Stimulated activated naive CD4-positive, alpha-beta T cell treated with Interleukin-2 at 50 U/mL for 16 hours (primary cell): ENCODE results near the gene ICE2.

Experiments used
- DNase-seq: peaks from one replicate; lab custom pipeline; 2025; lab: John Stamatoyannopoulos, UW

ICE2 gene

DNA sequence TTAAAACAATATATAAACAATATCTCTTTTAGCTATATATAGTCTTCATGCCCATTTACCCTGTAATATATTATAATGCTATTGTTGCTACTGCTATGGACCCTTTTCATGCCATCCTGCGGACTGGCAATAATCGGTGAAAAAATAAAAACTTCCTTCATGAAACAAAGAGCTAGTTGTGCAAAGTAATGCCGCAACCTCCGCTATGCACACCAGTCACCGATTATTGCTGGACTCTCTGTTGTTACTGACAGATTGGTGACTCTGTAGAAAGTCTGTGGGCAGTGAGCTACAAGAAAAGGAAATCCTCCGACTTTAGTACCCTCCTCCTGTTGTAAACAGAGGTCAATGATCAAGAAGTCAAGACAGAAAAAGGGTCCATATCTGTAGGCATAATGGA lies 17.9 kb upstream of the ICE2 start:
- no peak for DNase-seq

DNA sequence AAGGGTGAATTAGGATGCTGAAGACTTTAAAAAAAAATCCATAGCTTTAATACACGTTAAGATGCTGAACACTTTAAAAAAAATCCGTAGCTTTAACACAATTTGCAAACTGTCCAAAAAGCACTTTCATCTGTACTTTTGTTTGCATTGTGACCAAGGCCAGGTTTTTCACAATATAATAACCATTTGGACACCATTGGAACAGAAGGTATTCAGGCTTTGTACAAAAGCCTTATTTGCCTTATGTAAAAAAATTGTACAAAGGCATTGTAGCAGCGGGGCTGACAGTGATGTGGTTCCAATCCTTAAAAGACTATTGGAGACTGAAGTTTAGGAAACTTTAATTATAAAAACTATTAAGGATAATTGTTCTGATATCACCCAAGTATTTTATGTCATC lies 15.2 kb upstream of the ICE2 start:
- no peak for DNase-seq

DNA sequence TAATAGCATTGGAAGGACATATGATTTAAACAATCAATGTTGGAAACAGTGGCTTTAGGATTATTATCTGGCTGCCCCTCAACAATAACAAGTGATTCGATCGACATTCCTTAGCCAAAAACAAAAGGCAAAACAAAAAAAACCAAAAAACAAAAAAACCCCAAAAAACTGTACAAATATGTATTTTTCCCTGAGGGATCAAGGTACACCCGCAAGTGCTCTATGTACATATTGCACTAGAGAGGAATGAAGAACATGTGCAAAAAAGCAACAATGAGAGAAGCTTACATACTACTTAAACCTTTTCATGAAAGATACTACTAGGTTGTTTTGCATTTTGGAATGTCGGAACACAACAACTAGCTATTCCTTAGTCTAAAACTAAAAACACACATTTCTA lies 14.2 kb upstream of the ICE2 start:
- no peak for DNase-seq

DNA sequence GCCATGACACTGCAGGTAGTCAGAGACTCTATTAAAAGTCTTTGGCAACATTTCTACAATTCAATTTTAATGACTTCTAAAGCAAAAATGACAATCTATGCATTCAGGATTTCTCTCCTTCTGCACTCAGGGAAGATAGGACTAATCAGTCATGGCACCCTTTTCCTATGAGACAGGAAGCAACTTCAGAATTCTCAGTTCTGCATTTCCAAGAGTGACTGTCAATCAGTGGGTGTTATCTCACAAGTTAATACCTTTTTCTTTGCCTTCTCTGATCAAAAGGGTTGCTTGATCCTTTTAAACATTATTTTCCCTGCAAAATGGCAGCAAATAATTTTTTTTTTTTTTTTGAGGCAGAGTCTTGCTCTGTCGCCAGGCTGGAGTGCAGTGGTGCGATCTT lies 7.8 kb upstream of the ICE2 start:
- no peak for DNase-seq

DNA sequence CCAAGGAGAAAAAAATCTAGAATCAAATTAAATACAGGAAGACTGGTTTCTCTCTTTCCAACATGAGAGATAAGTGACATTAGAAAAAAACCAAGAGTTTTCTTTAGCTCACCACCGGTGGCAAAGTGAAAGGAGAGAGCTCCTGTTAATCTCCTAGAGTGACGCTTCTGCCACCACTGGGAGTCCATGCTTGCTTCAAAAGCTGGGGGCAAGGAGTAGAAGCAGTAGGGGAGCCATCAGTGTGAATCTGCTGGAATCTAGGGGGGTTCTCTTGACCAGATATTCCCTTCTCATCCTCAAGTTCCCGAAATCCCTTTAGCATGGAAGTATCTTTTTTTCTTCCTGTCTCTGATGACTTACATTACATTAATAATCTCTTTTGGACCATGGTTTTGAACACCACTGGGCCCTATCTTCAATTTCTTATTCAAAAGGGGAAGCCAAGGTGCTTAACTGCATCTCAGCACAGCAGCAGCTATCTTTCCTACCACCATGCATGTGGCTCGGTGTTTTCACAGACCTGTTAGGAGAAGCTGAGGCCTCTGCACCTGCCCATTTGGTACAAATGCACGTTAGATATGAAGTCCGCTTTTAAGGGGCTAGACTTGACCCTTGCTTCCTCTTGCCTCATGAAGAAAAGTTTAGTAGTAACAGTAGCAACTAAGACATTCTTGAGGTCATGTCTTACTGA lies 6.6 kb upstream of the ICE2 start:
- DNase-seq = no peak

DNA sequence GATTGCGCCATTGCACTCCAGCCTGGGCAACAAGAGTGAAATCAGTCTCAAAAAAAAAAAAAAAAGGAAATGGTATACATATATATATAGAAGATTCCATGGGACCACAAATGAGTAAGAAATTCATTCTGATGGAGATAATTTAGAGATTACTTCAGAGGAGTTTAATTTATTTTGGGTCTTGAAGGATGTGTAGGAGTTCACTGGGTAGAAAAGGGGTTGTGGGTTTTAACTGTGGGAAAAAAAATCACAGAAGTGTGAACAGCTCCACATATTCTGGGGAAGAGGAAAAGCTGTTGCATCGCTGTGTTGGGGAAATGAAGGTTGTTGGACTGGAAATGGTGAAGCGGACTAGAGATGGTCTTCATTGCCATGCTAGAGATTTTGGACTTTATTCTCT lies 4.1 kb upstream of the ICE2 start:
- no peak for DNase-seq

DNA sequence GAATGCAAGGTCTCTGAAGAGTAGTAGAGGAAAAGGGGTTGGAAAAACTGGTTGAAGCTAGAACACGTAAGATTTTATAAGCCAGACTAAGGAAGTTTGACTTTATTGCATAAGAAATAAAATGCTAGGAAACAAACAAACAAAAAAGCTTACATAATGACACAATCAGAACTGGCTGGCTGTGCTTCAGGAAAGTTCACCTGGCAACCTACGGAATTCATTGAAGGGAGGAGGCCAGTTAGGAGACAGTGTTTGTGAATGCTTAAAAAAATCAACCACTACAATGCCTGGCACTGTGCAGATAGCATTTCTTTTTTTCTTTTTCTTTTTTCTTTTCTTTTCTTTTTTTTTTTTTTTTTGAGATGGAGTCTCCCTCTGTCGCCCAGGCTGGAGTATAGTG lies 1.9 kb upstream of the ICE2 start:
- no peak for DNase-seq

DNA sequence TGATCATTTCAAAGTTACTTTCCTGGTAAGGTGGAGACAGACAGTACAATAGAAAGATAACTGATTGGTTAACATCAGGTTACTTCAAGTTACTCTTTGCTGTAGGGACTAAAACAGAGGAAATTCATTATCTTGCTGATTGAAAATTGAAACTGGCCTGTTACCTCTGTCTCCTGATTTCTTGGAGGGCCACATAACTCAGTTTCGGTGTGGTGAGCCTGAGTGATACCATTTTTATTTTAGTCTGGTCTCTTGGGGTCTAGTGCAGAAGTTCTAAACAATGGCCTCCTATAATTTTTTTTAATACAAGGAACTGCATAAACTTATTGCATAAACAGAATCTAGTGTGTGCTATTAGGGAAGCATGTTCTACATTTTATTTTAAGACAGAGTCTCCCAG lies 1.2 kb upstream of the ICE2 start:
- no peak for DNase-seq

DNA sequence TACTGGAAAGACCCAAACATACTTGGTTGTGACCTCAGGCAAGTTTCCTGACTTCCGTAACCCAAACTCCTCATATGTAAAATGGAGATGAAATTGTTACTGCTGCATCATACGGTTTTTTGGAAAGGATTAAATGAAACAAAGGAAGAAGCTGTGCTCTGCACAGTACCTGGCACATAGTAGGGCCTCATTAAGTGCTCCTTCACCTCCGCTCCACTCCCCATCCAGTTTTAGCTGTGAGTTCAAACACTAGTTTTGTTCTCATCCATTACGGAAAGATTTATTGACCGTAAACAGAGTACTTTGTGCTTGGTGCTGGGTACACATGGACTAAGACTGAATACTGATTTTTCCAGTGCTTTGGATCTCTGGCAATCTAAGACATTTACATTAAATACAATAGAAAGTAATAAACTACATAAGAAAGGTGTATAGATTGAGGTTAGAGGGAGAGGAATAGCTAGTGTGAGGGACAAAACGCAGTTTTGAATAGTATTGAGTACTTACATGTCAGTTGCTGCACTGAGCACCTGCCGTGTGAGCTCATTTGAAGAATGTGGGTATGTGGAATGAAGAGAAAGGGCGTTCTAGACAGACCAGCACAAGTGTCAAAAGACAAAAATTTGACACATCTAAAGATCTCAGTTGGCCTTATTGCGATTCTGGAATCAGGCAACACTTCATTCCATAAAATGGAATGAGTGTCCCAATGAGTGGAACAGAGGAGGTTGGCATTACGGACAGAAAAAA lies 594 bp upstream of the ICE2 start:
- no peak for DNase-seq

DNA sequence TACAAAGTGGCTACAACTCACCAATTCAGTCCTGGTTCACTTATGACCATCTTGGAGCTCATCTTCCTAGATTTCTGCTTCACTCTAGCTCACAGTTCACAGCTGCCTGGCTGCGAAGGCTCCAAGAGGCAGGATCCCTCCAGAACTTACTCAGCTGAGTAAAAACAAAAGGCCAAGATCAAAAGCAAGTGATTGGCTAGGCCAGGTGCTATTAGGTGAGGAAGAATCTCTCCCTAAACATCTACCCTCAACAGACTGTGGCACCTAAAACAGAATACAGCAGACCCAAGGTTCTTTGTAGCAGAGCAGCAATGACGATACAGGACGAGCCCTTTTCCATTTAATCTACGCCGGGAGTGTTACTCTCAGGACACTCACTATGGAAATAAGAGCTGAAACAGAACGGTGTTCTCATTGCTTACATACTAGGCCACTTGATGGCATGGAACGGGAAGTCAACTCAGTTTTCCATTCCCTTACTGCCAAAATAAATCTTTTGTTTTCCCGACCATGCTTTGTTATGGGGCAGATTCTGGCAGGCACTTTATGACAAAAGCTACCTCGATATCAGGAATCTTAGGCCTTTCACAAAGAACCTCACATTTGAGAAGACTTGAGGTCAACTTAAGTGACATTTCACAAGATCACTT lies 901 bp downstream of the ICE2 start:
- DNase-seq = no peak

DNA sequence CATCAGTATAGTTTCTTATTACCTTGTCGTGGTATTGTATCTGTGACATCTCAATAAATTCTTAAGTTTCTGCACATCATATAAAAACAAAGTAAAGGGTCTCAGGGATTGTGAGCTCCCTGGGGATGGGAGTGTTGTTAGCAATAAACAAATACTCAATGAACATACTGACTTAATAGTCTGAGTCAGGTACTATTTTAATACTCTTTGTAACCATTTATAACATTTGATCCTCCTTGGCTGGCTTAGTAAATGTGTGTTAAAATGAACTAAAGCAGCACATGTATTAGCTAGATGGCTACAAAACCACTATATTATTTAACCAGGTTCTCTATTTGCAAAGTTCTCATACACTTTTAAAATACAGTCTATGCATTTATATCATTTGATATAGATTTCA lies 1.8 kb downstream of the ICE2 start:
- DNase-seq = no peak

DNA sequence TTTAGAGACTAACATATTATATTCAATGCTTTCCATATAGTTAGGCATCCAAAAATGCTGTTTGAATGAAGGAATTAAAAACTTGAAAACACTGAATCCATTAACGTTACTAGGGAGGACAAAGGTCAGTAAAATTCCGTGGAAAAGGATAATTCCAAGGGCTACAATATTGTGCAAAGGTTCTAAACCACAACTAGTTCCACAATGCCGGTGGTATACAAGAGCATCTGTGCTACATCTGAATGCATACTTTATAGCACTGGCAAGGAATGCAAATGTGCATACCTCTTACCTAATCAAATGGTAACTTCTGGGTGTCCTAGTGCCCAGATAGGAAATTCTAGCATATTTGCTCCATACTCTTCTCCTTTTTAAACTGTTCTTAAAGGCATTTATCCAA lies 2.2 kb downstream of the ICE2 start:
- no peak for DNase-seq

DNA sequence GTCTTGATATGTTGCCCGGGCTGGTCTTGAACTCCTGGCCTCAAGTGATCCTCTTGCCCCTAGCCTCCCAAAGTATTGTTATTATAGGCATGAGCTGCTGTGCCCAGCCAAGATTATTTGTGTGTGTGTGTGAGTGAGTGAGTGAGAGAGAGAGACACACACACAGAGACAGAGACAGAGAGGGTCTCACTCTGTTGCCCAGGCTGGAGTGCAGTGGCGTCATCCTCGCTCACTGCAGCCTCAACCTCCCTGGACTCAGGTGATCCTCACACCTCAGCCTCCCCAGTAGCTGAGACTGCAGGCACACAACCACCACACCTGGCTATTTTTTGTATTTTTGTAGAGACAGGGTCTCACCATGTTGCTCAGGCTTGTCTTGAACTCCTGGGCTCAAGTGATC lies 5.8 kb downstream of the ICE2 start:
- no peak for DNase-seq

DNA sequence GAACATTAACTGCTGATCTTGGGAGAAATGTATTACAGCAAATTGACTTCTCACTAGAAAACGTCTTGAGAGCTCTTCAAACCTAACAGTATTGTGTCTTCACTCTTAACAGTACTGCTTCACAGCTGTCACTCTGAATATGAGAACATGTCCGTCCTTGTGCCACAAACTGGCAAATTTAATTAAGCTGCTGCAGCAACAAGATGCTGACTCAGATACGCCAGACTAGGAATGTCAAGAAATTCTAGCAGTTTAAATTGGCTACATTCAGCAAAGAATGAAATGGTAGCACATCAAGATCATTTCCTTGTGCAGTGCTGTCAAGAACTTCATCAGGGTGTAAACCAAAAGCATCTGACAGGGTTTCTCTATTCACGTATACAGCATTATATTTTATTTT lies 7.6 kb downstream of the ICE2 start:
- no peak for DNase-seq

DNA sequence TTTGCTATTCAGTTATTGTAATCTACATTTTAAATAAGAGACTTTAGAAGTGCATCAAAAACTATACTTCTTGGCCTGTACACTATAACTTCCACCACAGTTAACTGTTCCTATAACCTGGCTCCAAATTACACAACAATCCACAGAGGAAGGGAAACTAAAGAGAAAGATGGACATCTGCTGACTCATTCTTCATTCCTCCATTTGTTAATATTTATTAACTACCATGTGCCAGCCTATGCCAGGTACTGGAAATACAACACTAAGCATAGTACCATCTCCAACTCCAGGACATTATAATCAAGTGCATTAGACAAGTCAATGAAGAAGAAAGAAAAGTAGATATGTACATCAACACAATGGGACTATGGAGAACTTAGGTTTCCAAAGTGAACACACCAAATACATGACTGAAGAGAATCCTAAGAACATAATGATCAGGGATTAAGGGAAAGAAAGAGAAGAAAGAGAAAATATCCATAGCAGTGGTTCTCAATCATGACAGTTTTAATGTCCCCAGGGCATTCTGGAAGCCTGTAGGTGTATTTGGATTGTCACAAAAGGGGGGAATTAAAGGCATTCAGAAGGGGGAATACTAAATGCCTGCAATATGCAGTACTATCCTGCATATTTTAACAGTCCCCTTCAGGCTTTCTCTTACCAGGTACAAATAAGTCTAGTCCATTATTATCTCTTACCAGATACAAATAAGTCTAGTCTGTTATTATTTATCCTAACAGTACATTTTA lies 8.9 kb downstream of the ICE2 start:
- no peak for DNase-seq

DNA sequence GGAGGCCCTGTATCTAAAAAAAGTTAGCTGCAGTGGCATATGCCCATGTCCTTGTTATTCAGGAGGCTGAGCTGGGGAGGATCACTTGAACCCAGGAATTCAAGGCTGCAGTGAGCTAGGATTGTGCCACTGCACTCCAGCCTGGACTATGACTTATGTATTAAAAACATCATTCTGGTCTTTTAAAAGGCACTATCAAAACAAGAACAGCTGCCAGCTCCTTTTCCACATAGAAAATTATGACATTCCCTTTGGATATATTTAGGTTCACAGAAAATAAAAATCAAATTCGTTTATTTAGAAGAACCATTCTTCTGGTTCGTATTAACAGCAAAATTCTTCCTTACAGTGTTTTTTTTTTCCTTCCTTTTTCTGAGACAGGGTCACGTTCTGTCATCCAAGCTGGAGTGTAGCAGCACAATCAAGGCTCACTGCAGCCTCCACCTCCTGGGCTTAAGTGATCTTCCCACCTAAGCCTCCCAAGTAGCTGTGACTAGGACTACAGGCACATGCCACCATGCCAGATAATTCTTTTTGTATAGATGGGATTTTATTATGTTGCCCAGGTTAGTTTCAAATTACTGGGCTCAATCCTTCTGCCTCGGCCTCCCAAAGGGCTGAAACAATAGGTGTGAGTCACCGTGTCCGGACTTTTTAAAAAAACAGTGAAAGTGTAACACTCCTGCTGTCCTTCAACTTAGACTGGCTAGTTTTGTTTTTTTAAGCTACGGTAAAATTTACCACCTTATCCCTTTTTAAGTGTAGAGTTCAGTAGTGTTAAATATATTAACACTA lies 13.9 kb downstream of the ICE2 start:
- DNase-seq = no peak

DNA sequence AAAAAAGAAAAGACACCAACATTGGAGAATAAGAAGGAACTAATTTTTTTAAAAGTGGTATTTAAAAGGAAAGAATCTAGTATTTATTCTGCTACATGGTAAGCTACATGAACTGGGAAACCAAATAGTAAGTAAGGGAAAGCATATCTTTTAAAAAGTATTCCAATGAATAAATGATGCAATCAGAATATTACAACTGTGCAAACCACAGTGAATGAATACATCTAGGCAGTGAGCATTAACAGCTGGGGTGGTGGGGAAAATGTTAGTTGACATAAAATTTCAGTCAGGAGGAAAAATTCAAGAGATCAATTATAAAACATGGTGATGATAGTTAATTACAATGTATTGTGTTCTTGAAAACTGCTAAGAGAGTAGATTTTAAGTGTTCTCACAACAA lies 16.9 kb downstream of the ICE2 start:
- DNase-seq = no peak

DNA sequence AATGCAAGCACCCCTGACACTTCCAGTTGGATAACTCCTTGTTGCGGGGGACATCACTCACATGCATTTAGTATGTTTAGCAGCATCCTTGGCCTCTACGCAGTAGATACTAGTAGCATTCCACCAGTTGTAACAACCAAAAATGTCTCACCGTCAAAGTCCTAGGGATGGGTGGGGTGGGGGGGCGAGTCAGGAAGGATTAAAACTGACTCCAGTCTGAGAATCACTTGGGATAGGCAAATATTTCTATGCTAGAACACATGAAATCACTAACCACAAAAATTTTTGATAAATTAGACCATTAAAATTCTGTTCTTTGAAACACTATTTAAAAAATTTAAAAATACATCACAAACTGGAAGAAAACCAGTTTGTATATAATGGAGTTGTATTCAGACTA lies 18.0 kb downstream of the ICE2 start:
- DNase-seq = no peak

DNA sequence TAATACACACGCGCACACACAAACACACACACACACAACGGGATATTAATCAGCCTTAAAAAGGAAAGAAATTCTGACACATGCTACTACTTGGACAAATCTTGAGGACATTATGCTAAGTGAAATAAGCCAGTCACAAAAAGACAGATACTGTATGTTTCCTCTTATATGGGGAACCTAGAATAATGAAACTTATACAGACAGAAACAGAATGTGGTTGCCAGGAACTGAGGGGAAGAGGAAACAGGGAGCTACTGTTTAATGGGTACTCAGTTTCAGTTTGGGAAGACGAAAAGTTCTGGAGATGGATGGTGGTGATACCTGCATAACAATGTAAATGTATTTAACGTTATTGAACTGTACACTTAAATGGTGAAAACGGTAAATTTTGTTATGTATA lies 20.2 kb downstream of the ICE2 start:
- DNase-seq = no peak

DNA sequence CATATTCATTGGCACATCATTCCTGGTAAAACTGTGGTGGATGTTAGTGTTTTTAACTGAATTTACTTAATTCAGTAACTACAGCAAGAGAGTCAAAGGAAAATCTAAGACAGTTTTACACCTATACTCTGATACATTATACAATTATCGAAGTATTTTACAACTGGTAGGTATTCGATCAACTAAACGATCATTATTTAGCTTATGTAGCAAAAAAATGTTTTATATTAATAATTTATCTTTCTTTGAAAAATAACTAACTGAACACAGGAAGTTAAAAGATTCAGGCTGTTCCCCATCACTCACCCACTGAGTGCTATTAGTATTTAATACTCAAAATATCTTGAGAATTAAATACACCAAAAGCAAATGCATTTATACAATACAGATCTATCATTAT lies 21.0 kb downstream of the ICE2 start:
- DNase-seq = no peak

DNA sequence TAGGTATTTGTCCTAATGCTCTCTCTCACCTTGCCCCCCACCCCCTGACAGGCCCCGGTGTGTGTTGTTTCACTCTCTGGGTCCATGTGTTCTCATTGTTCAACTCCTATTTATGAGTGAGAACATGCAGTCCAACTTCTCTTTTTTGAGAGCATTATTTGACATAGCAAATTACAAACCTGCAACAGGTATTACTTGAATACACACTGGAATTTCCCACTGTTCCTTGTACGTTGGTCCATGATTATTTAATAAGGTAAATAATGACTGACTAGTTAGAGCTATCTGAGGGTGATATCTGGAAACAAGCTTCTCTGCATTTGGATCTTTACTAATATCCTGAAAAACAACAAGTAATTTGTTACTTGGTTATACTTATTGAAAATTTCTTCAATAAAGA lies 24.1 kb downstream of the ICE2 start:
- no peak for DNase-seq
